Lower leg skin (tissue), 3 donors: ENCODE results near the gene SH2D7.

Experiments used
- POLR2A ChIP-seq, 2 donors: fragments of 450-650 bp; IDR thresholded peaks; one replicate each; pipeline ENCODE4 v1.6.1; 2016 to 2017; ENCODE audit warnings: antibody characterized with exemption in 2 of 2, mild to moderate bottlenecking in 1 of 2, moderate library complexity in 1 of 2
- TF ChIP-seq, protein P1 (sequence below), 3 donors: fragments of 450-650 bp; IDR thresholded peaks; one replicate each; pipeline ENCODE4 v1.5.1; 2016; ENCODE audit warnings: antibody characterized with exemption in 3 of 3, mild to moderate bottlenecking in 3 of 3, moderate library complexity in 2 of 3

DNA sequence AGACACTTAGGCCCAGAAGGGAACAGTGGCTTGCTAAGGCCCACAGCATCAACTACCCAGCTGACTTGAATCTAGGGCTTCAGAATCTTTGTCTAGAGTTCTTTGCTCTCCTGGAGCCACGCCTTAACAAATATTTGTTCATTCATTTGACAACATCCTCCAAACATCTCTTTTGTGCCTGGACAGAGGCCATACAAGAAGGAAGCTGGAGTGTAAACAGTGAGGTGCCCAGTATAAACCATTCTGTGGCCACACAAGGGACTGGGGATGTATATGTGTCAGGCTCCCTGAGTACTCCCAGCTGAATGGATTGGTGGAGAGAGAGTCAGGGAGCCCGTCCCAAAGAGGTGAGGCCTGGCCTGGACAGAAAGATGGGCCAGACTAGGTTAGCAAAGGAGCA is 35.5 kb downstream of the SH2D7 start:
- TF ChIP-seq POLR2A (IDR thresholded peaks at IDR 0.05), result no peak
- TF ChIP-seq, protein P1, sequence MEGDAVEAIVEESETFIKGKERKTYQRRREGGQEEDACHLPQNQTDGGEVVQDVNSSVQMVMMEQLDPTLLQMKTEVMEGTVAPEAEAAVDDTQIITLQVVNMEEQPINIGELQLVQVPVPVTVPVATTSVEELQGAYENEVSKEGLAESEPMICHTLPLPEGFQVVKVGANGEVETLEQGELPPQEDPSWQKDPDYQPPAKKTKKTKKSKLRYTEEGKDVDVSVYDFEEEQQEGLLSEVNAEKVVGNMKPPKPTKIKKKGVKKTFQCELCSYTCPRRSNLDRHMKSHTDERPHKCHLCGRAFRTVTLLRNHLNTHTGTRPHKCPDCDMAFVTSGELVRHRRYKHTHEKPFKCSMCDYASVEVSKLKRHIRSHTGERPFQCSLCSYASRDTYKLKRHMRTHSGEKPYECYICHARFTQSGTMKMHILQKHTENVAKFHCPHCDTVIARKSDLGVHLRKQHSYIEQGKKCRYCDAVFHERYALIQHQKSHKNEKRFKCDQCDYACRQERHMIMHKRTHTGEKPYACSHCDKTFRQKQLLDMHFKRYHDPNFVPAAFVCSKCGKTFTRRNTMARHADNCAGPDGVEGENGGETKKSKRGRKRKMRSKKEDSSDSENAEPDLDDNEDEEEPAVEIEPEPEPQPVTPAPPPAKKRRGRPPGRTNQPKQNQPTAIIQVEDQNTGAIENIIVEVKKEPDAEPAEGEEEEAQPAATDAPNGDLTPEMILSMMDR (IDR thresholded peaks at IDR 0.05), result no peak
